GM23338 (cell line): ENCODE data around the gene AFF3. TPM values are rescaled to one million over a fixed set of nuclear protein-coding genes. Genes with fewer than 3 reads are reported as not detected.

Source experiments
- ATAC-seq: fragments of 200-7000 bp; cut with Tn5 transposase; 3 replicates; pipeline ENCODE4 v1.9.1; 2020
- DNase-seq: peaks from one replicate; pipeline ENCODE4 v3.0.0-alpha.2; 2015; ENCODE audit warnings: low spot score
- H2AFZ ChIP-seq: fragments of 200-600 bp; sonication (generic); 2 replicates; pipeline ENCODE4 v1.8.0; 2016; ENCODE audit warnings: antibody characterized with exemption, mild to moderate bottlenecking, moderate library complexity
- H3F3A ChIP-seq: fragments of 200-600 bp; sonication (generic); replicated peaks from 2 replicates; pipeline ENCODE4 v1.8.0; 2017; ENCODE audit warnings: antibody characterized with exemption, mixed run types, low read depth
- H3K27ac ChIP-seq: fragments of 200-600 bp; sonication (generic); 2 replicates; pipeline ENCODE4 v1.6.1; 2016; ENCODE audit warnings: low read depth
- H3K27me3 ChIP-seq: fragments of 200-600 bp; sonication (generic); 2 replicates; pipeline ENCODE4 v1.8.0; 2016; ENCODE audit warnings: mild to moderate bottlenecking, mixed run types, moderate library complexity; ENCODE audit not compliant: insufficient read depth
- H3K36me3 ChIP-seq: fragments of 200-600 bp; sonication (generic); 2 replicates; pipeline ENCODE4 v1.8.0; 2016; ENCODE audit warnings: mild to moderate bottlenecking; ENCODE audit not compliant: insufficient read depth
- H3K4me1 ChIP-seq: fragments of 200-600 bp; sonication (generic); 2 replicates; pipeline ENCODE4 v1.8.0; 2016; ENCODE audit warnings: mild to moderate bottlenecking, moderate library complexity; ENCODE audit not compliant: insufficient read depth
- H3K4me2 ChIP-seq: fragments of 200-600 bp; sonication (generic); 2 replicates; pipeline ENCODE4 v1.7.1; 2017; ENCODE audit warnings: mixed run types
- H3K4me3 ChIP-seq: fragments of 200-600 bp; sonication (generic); 2 replicates; pipeline ENCODE4 v1.6.1; 2016; ENCODE audit warnings: mixed run types
- H3K79me2 ChIP-seq: fragments of 200-600 bp; sonication (generic); replicated peaks from 2 replicates; pipeline ENCODE4 v1.8.0; 2017; ENCODE audit warnings: mild to moderate bottlenecking; ENCODE audit not compliant: insufficient read depth
- H3K9me2 ChIP-seq: fragments of 200-600 bp; sonication (generic); 2 replicates; pipeline ENCODE4 v1.8.0; 2017; ENCODE audit not compliant: insufficient read depth
- H4K20me1 ChIP-seq: fragments of 200-600 bp; sonication (generic); replicated peaks from 2 replicates; pipeline ENCODE4 v1.8.0; 2017; ENCODE audit warnings: mild to moderate bottlenecking; ENCODE audit not compliant: insufficient read depth
- H3K27ac Mint-ChIP-seq: 2 replicates; pipeline ENCODE4 v1.8.0; 2020; ENCODE audit warnings: inconsistent platforms, mild to moderate bottlenecking, moderate library complexity, mixed read lengths
- H3K27me3 Mint-ChIP-seq: 3 replicates; pipeline ENCODE4 v1.8.0; 2022; ENCODE audit warnings: low read depth, mild to moderate bottlenecking, moderate library complexity, mixed read lengths, inconsistent platforms; ENCODE audit not compliant: insufficient read depth, poor library complexity
- H3K36me3 Mint-ChIP-seq: 3 replicates; pipeline ENCODE4 v1.8.0; 2021; ENCODE audit warnings: low read depth, mild to moderate bottlenecking, inconsistent platforms, moderate library complexity, mixed read lengths
- H3K4me1 Mint-ChIP-seq: 3 replicates; pipeline ENCODE4 v1.8.0; 2020; ENCODE audit warnings: mild to moderate bottlenecking, inconsistent platforms, mixed read lengths
- H3K4me3 Mint-ChIP-seq: 3 replicates; pipeline ENCODE4 v1.8.0; 2021; ENCODE audit warnings: moderate library complexity, mild to moderate bottlenecking, inconsistent platforms, mixed read lengths
- H3K9me3 Mint-ChIP-seq: 3 replicates; pipeline ENCODE4 v1.8.0; 2020; ENCODE audit warnings: moderate library complexity, mild to moderate bottlenecking, inconsistent platforms, mixed read lengths
- CREB1 ChIP-seq: fragments of 250-450 bp; sonication (Bioruptor Pico); IDR thresholded peaks from 2 replicates; pipeline ENCODE4 v1.5.0; 2020; ENCODE audit warnings: low read depth, mild to moderate bottlenecking, moderate library complexity
- ETS1 ChIP-seq: IDR thresholded peaks from 2 replicates; pipeline ENCODE4 v1.6.1; 2016; ENCODE audit warnings: antibody characterized with exemption
- POLR2AphosphoS5 ChIP-seq: IDR thresholded peaks from 2 replicates; pipeline ENCODE4 v1.6.1; 2016; ENCODE audit warnings: antibody characterized with exemption, low read depth
- REST ChIP-seq: IDR thresholded peaks from one replicate; pipeline ENCODE4 v1.6.1; 2018; ENCODE audit warnings: antibody characterized with exemption; ENCODE audit not compliant: unreplicated experiment
- ZNF331 ChIP-seq: fragments of 250-450 bp; sonication (Bioruptor Pico); IDR thresholded peaks from 2 replicates; pipeline ENCODE4 v1.5.0; 2020; ENCODE audit warnings: low read depth, mild to moderate bottlenecking, moderate library complexity
- ZNF462 ChIP-seq: fragments of 250-450 bp; sonication (Bioruptor Pico); IDR thresholded peaks from 2 replicates; pipeline ENCODE4 v1.5.0; 2020; ENCODE audit warnings: mild to moderate bottlenecking, moderate library complexity
- polyA plus RNA-seq: library from polyadenylated mRNA; unstranded; fragments of >200 nt; fragmentation: Nextera tagmentation; extraction: Ambion mirVana; gene quantifications from 2 replicates; pipeline ENCODE4 v1.2.1, GENCODE V29; 2016
- total RNA-seq: library from RNA; depleted of rRNA; stranded (reverse); fragments of >200 nt; shearing (Covaris generic); gene quantifications from 2 replicates; pipeline ENCODE4 v1.2.3, GENCODE V29; 2014

Gene AFF3
- total and polyA plus RNA-seq, 2 experiments from 2014 or later: 0.73 to 1.4 TPM

GRCh38 chr2:100038011-100038410 lies 104.4 kb downstream of the AFF3 start:
- H3K27ac ChIP-seq: no peak overlapping the region
- no peaks in the 10 kb centered on the region for H4K20me1 ChIP-seq
- H3K9me2 ChIP-seq: no peaks in the 10 kb centered on the region
- H3F3A ChIP-seq: no peaks in the 10 kb centered on the region
- Mint-ChIP-seq H3K4me3 (no peak overlapping the region), H3K27ac (no peak overlapping the region), H3K27me3 (peaks cover 4% of the 10 kb centered on the region), H3K4me1 (peaks cover 18% of the 10 kb centered on the region; the same call in 2 of the 3 replicates), H3K36me3 (no peaks in the 10 kb centered on the region), H3K9me3 (no peaks in the 10 kb centered on the region)
- H2AFZ ChIP-seq: peak overlapping the region; percentile 4; the same call in 1 of the 2 replicates
- ATAC-seq: peak; percentile 75
- no peaks in the 10 kb centered on the region for H3K27me3 ChIP-seq
- H3K79me2 ChIP-seq: no peaks in the 10 kb centered on the region
- TF ChIP-seq CREB1 (CRISPR knock-in tag) (no peak), ETS1 (no peak), ZNF331 (CRISPR knock-in tag) (no peak), POLR2AphosphoS5 (no peak), REST (no peak), ZNF462 (CRISPR knock-in tag) (no peak)
- peak; percentile 46 for DNase-seq
- no peaks in the 10 kb centered on the region for H3K4me1 ChIP-seq
- H3K36me3 ChIP-seq: no peaks in the 10 kb centered on the region
- H3K4me3 ChIP-seq: no peak overlapping the region
- no peak overlapping the region for H3K4me2 ChIP-seq
